AG10803 (cell line): ENCODE data around the gene ATP9B.

ENCODE experiments used
- DNase-seq: peaks from one replicate; pipeline ENCODE4 v3.0.0; 2010; ENCODE audit warnings: low read depth
- H3K4me3 ChIP-seq: 2 replicates; pipeline ENCODE4 v1.5.1; 2011; ENCODE audit warnings: mild to moderate bottlenecking, low read length, control low read depth
- CTCF ChIP-seq: conservative IDR thresholded peaks from 2 replicates; pipeline ENCODE4 v1.5.1; 2011; ENCODE audit warnings: mild to moderate bottlenecking, low read length, control low read depth, inconsistent platforms

ATP9B gene

GRCh38 chr18:79361766-79362522 is 292.8 kb downstream of the ATP9B start:
- no peak for TF ChIP-seq CTCF
- DNase-seq = no peak
- no peak overlapping the region for H3K4me3 ChIP-seq

- DNase-seq = no peak
- no peak overlapping the region for H3K4me3 ChIP-seq
- no peak for TF ChIP-seq CTCF
Measured at GRCh38 chr18:79365701-79366100, 296.5 kb downstream of the ATP9B start.

- no peak for TF ChIP-seq CTCF
- no peak overlapping the region for H3K4me3 ChIP-seq
- peak; percentile 99 for DNase-seq
Measured at GRCh38 chr18:79366177-79367094, 297.2 kb downstream of the ATP9B start.

GRCh38 chr18:79367480-79367879 is 298.3 kb downstream of the ATP9B start:
- no peak overlapping the region for H3K4me3 ChIP-seq
- TF ChIP-seq CTCF = no peak
- DNase-seq = no peak

GRCh38 chr18:79367989-79368388 is 298.8 kb downstream of the ATP9B start:
- no peak for TF ChIP-seq CTCF
- DNase-seq = no peak
- no peak overlapping the region for H3K4me3 ChIP-seq

GRCh38 chr18:79368681-79369080 is 299.5 kb downstream of the ATP9B start:
- H3K4me3 ChIP-seq = no peak overlapping the region
- DNase-seq = no peak
- TF ChIP-seq CTCF = no peak

- no peak for TF ChIP-seq CTCF
- no peak overlapping the region for H3K4me3 ChIP-seq
- DNase-seq = no peak
Measured at GRCh38 chr18:79371561-79372121, 302.4 kb downstream of the ATP9B start.
